NCI-H82 treated with DMSO at 0.1 percent for 48 hours (cell line): ENCODE measurements around the gene OSBPL3.

Source experiments
- DNase-seq: peaks from one replicate; lab custom pipeline; 2025; ENCODE audit not compliant: unreplicated experiment; lab: John Stamatoyannopoulos, UW

OSBPL3 gene

DNA sequence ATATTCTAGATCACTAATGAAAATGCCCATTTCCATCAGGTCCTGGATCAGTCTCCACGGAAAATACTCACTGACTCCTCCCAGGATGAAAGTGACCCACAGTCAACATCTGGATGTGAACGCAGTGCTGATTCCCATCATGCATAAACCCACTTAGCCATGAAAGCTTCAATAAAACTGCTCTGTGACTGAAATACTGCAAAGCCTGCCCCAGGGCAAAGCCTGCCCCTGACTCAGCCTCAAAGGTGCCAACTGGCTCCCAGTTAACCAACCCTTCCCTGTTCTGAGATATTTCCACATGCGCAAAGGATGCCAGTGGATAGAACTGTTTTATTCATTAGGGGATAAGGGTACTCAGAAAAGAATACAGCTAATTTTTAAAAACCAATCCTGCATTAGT is 24.0 kb downstream of the OSBPL3 start:
- DNase-seq = no peak

DNA sequence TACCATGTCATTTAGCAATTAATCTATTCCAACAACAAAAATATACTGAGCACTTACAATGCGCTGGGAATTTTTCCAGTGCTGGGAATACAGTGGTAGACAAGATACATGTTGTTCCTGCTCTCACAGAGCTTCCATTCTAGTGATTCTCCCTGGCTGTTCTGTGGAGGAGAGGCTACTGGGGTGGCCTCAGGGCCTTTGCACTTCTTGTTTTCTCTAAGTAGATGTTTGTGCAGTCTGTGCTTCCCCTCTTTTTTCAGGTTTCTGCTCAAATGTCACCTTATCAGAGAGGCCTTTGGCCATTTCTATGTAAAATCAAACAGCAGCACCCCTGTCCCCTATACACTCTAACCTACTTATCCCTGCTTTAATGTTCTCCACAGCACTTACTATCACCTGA is 24.7 kb downstream of the OSBPL3 start:
- no peak for DNase-seq

- no peak for DNase-seq
These were observed 27.5 kb downstream of the OSBPL3 start for GRCh38 chr7:24952464-24952863.

DNA sequence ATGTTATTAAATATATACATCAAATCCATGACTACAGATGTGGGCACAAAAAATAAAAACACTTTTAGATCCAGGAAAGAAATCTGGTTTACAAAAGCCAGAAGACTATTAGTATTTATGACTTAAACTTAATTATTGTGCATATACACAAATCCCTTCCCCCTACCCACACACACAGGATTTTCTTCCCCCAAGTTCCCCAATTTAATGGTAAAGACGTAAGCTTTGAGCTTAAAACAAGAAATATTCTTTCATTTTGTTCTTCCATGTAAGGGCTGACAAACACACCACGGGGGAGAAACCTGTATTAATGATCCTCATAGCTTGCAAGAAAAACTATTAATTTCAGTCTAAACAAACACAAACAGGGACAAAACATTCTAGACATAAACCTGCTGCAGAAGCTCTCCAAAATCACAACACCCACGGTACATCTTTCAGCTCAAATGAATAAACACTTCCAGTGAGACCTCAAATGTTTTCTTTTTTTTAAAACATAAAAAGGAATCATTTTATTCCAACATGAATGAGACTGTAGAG is 28.5 kb downstream of the OSBPL3 start:
- DNase-seq = no peak

GRCh38 chr7:24949884-24950283 is 30.1 kb downstream of the OSBPL3 start:
- no peak for DNase-seq

- no peak for DNase-seq
These were observed 31.2 kb downstream of the OSBPL3 start for GRCh38 chr7:24948739-24949138.

DNA sequence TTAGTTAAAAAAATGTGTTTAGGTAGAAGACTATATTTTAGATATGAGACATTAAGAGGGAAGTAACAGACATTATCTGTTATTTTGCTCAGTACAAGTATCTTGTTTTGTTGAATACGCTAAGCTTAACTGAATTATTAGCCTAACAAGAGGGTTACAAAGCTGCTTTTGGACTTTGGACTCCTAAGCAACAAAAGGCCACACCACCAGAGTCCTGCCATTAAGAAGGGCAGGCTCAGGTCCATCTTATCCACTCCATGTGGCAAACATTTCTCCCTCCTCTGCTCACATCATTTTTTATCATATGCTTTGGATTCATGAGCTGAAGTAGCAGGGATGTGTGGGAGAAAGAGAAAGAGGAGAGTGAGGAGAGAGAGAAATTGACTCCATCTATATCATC is 33.5 kb downstream of the OSBPL3 start:
- no peak for DNase-seq

- no peak for DNase-seq
These were observed 34.1 kb downstream of the OSBPL3 start for GRCh38 chr7:24945899-24946298.

GRCh38 chr7:24943096-24943948 is 36.7 kb downstream of the OSBPL3 start:
- DNase-seq = no peak

GRCh38 chr7:24942226-24942625 is 37.8 kb downstream of the OSBPL3 start:
- DNase-seq = no peak

DNA sequence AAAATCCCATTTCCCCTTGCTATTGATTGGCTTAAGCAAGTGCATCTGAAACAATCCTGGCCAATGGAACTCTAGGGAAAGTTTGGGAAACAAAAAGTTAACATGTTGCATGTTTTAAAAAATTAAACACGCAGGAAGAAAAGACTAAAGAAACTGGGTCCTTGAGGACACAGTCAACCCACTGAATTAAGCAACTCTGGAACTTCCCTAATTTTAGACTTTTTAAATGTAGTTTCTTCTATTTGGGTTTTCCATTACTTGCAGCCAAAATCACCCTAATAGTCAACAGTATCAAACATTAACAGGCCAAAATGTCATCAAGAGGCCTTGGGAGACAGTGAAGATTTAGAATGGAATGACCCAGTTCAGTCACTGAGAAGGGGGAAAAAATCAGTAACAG is 40.6 kb downstream of the OSBPL3 start:
- DNase-seq = no peak

DNA sequence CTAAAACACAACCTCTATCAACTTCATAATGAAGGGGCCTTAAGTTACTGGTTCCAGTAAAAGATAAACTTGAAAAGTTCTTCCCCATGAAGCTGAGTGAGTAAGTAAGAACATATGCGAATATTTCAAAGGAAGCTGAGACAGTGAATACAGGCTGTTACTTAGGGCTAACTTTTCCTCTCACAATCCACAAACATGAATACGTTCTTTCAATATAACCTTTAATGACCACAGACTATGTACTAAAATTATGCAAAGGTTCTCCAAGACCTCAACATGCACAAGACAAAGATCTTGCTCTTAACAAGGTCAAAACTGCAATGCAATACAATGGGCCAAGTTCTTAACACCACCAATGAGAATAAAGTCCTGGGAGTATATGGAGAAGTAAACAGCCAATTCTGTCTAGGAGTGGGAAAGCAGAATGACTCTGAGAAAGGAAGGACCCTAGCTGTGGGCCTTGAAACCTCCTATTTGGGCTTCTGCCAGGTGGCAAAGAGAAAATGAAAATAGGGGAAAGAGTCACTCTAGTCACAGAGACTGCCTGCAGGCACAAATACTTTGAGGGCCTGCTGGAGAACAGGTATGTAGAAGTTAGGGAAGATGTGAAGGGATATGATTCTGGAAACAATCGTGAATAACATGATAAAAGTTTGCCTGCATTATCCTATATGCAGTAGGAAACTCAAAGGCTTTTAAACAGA is 43.7 kb downstream of the OSBPL3 start:
- no peak for DNase-seq

GRCh38 chr7:24933298-24933697 is 46.7 kb downstream of the OSBPL3 start:
- no peak for DNase-seq

GRCh38 chr7:24932815-24933214 is 47.2 kb downstream of the OSBPL3 start:
- no peak for DNase-seq

DNA sequence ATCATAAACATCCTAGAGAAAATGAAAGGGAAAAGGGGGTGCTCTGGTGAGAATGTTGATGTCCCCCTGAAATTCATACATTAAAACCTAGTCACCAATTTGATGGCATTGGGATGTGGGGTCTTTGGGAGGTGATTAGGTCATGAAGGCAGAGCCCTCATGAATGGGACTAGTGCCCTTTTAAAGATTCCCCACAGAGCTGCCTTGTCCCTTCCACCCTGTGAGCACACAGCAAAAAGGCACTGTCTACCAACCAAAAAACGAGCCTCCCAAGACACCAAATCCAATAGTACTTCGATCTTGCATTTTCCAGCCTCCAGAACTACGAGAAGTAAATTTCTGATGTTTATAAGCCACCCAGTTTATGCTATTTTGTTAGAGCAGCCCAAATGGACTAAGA is 47.6 kb downstream of the OSBPL3 start:
- DNase-seq = no peak

GRCh38 chr7:24931844-24932243 is 48.1 kb downstream of the OSBPL3 start:
- DNase-seq = no peak

GRCh38 chr7:24930856-24931255 is 49.1 kb downstream of the OSBPL3 start:
- no peak for DNase-seq

GRCh38 chr7:24926623-24927524 is 53.1 kb downstream of the OSBPL3 start:
- no peak for DNase-seq

DNA sequence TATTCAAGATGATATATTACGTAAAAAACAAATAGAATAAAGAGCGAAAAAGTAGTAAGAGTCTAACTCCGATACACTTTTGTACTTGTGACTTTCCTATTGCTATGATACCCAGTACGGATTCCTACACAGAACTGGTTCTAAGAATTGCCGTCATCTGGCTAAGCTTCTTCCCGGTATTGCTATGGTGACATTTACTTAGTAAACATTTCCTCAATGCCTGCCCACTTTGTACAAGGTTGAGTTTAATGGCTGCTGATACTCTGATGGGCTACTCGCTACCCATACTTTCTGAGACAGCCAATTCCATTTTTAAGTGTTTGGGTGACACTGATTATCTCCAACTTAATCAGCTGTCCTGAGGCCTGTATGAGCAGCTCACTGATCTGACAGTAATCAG is 55.6 kb downstream of the OSBPL3 start:
- no peak for DNase-seq

GRCh38 chr7:24923172-24923865 is 56.7 kb downstream of the OSBPL3 start:
- DNase-seq = no peak
